CD4-positive, alpha-beta T cell treated with Interleukin-10 for 1 hour (primary cell): ENCODE data around the gene PPP4R1.

Source experiments
- DNase-seq: peaks from one replicate; pipeline ENCODE4 v3.0.0-alpha.2; 2020

PPP4R1 gene

GRCh38 chr18:9587924-9588323 is 26.4 kb downstream of the PPP4R1 start:
- no peak for DNase-seq

GRCh38 chr18:9586814-9587213 is 27.5 kb downstream of the PPP4R1 start:
- no peak for DNase-seq

- no peak for DNase-seq
Observed at GRCh38 chr18:9581667-9582066, 32.7 kb downstream of the PPP4R1 start.

- no peak for DNase-seq
Observed at GRCh38 chr18:9578306-9578705, 36.1 kb downstream of the PPP4R1 start.

- no peak for DNase-seq
Observed at GRCh38 chr18:9577361-9577760, 37.0 kb downstream of the PPP4R1 start.

- DNase-seq, result peak; percentile 29
Observed at GRCh38 chr18:9575558-9575957, 38.8 kb downstream of the PPP4R1 start.

- DNase-seq, result no peak
Observed at GRCh38 chr18:9574473-9575115, 39.8 kb downstream of the PPP4R1 start.

- no peak for DNase-seq
Observed at GRCh38 chr18:9571546-9571945, 42.8 kb downstream of the PPP4R1 start.

GRCh38 chr18:9570255-9570654 is 44.1 kb downstream of the PPP4R1 start:
- DNase-seq, result no peak

- DNase-seq, result no peak
Observed at GRCh38 chr18:9569178-9569577, 45.2 kb downstream of the PPP4R1 start.

- no peak for DNase-seq
Observed at GRCh38 chr18:9568186-9568585, 46.2 kb downstream of the PPP4R1 start.

GRCh38 chr18:9565407-9565806 is 49.0 kb downstream of the PPP4R1 start:
- DNase-seq, result no peak

GRCh38 chr18:9563331-9563730 is 51.0 kb downstream of the PPP4R1 start:
- no peak for DNase-seq

- no peak for DNase-seq
Observed at GRCh38 chr18:9562584-9562983, 51.8 kb downstream of the PPP4R1 start.

- no peak for DNase-seq
Observed at GRCh38 chr18:9561759-9562158, 52.6 kb downstream of the PPP4R1 start.

- DNase-seq, result no peak
Observed at GRCh38 chr18:9559253-9559652, 55.1 kb downstream of the PPP4R1 start.

- no peak for DNase-seq
Observed at GRCh38 chr18:9558387-9559064, 55.8 kb downstream of the PPP4R1 start.

GRCh38 chr18:9557250-9557943 is 57.0 kb downstream of the PPP4R1 start:
- no peak for DNase-seq

GRCh38 chr18:9552616-9553015 is 61.7 kb downstream of the PPP4R1 start:
- DNase-seq, result no peak

- DNase-seq, result no peak
Observed at GRCh38 chr18:9552191-9552590, 62.2 kb downstream of the PPP4R1 start.

GRCh38 chr18:9550429-9550828 is 63.9 kb downstream of the PPP4R1 start:
- DNase-seq, result no peak

- no peak for DNase-seq
Observed at GRCh38 chr18:9549405-9549804, 65.0 kb downstream of the PPP4R1 start.

GRCh38 chr18:9547782-9548181 is 66.6 kb downstream of the PPP4R1 start:
- DNase-seq, result no peak

- no peak for DNase-seq
Observed at GRCh38 chr18:9546468-9546867, 67.9 kb downstream of the PPP4R1 start.
